ENCODE data around the gene SMPD2.

Gene SMPD2, protein sequence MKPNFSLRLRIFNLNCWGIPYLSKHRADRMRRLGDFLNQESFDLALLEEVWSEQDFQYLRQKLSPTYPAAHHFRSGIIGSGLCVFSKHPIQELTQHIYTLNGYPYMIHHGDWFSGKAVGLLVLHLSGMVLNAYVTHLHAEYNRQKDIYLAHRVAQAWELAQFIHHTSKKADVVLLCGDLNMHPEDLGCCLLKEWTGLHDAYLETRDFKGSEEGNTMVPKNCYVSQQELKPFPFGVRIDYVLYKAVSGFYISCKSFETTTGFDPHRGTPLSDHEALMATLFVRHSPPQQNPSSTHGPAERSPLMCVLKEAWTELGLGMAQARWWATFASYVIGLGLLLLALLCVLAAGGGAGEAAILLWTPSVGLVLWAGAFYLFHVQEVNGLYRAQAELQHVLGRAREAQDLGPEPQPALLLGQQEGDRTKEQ

DNA sequence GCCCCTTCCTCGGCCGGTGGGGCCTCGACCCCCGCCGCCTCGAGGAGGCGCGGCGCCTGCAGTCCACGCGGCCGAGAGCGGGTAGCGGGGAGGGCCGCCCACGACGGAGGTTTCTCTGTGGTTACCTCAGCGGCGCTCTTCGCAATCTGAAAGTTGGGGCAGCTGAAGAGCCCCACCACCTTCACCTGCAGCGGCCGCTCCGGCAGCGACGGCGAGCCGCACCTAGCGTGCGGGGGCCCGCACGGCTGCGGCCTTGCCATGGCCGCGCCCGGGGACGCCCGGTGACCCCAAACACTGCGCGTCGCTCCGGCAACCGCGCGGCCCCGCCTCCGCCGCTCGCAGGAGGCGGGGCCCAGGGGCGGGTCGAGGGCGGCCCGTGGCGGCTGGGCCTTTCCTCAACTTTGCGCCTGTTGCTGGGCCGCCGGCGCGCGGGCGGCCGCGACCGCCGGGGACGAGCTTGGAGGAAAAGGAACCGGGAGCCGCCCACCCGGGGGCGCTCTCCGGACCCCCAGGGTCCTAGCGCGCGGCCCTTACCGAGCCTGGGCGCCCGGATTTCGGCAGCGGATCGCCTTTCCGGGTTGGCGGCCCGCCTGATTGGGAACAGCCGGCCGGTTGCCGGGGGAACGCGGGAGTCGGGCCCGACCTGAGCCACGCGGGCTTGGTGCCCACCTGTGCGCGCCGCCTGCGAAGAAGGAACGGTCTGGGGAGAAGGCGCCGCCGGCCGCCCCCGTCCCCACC lies at the start of gene SMPD2, which contains the start of gene PPIL6:
TSS of gene SMPD2 (plus strand) at position 394 of the 738 bp plus-strand sequence. CDS start 398 bp downstream, outside the sequence.
TSS of gene PPIL6 (minus strand) at position 298 of the 738 bp plus-strand sequence. CDS start at position 260, 38 bp downstream.
- DNase-seq (ENCODE audit: low read depth), result peak; percentile 57

DNA sequence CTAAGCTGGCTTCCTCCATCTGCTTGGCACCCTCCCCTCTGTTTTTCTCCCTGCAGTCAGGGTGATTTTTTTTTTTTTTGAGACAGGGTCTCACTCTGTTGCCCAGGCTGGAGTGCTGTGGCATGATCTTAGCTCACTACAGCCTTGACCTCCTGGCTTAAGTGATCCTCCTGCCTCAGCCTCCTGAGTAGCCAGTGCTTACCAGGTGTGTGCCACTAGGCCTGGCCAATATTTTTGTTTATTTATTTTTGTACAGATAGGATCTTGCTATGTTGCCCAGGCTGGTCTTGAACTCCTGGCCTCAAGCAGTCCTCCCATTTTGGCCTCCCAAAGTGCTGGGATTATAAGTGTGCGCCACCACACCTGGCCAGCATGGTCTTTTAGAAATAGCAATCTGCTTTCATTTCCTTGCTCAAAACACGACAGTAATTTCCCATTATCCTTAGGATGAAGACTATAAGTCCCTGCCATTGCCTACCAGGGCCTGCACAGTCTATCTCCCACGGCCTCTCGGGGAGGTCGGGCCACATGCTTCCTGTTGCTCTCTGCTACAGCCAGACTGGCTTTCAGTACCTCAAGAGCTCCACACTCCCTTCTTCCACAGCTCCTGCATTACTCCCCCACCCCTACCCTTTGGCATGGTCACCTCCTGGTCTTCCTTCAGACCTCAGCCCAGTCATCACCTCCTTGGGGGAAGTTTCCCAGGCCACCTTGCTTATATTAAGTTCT lies 47.2 kb upstream of the SMPD2 start:
- no peak for DNase-seq (ENCODE audit: low read depth)

DNA sequence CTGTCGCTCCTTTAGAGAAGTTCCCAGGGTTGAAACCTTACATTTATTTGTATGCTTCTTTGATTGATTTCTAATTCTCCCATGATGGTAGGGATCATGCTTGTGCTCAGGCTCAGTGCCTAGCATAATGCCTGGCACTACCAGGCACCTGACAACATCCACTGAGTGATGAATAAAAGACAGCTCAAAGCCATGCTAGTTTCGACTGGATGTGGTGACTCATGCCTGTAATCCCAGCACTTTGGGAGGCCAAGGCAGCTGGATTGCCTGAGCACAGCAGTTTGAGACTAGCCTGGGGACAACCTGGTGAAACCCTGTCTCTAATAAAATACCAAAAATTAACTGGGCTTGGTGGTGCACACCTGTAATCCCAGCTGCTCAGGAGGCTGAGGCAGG lies 46.6 kb upstream of the SMPD2 start:
- no peak for DNase-seq (ENCODE audit: low read depth)

DNA sequence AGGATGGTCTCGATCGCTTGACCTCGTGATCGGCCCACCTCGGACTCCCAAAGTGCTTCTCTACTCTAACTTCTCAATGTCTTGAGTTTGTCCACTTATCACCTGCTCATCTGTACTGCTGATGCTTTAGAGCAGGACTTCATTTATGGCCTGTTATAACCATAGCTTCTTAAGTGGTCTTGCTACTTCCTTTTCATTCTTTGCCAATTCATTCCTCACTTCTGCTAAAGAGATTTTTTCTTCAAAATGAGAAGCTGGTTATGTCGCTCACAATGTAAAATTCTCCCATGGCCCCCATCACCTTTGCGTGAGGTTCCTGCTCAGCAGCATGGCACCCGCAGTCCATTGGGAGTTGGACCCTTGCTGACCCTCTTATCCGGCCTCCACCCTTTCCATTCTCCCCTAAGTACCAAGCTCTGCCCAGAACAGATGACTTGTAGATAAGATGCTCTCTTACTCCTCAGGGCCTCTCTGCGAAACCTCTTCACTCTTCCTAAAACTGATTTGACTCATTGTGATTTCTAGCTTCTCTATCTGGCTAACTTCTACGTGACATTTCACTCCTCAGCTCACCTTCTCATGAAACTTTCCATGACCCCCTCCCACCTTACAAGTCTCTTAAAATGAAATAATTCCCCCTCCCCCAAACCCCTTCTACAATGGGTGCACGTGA lies 44.3 kb upstream of the SMPD2 start:
- DNase-seq (ENCODE audit: low read depth), result no peak

DNA sequence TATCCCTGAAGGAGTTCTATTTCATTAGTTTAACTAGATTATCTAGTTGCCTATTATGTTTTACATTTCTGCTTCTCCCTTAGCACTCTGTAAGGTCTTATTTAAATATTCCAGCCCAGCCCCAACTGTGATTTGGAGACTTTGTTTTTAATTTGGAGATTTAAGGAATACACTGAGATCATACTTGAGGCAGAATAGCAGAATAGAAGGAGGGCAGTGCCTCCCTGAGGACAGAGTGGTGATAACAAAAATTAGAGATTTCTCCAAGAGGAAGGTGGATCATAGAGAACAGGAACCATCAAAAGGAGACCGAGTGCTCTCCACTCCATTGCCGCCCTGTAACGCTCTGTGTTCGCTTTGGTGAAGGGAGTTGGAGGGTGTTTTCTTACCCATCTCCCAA lies 43.5 kb upstream of the SMPD2 start:
- no peak for DNase-seq (ENCODE audit: low read depth)

DNA sequence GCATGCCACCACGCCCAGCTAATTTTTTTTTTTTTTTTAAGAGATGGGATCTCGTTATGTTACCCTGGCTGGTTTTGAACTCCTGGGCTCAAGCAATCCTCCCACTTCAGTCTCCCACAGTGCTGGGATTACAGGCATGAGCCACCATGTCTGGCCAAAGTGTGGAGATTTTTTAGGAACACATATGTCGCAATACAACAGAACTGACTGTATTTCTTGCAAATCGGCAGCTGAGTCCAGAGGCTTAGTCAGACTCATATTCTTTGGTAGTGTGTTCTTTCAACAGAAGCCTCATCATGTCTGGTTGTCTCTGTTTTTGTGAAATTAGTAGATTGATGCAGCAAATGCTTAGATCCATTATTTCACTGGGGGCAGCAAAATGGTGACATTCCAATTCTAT lies 34.3 kb upstream of the SMPD2 start:
- no peak for DNase-seq (ENCODE audit: low read depth)

DNA sequence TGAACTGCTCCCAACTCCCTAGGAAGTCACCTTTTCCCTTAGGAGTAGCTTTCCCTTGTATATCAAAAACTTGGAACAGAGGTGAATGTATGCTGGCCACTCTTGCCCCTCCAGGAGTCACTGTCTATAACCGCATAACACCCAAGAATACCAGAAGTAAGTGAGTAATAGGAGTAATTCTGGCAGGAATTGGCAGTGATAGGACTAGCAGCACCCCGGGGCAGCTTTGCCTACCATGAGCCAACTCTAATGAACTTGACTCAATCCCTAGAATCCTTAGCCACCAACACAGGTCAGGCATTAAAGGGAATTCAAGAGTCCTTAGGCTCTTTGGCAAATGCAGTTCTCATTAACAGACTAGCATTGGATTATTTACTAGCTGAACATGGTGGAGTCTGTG lies 29.5 kb upstream of the SMPD2 start:
- DNase-seq (ENCODE audit: low read depth), result no peak

DNA sequence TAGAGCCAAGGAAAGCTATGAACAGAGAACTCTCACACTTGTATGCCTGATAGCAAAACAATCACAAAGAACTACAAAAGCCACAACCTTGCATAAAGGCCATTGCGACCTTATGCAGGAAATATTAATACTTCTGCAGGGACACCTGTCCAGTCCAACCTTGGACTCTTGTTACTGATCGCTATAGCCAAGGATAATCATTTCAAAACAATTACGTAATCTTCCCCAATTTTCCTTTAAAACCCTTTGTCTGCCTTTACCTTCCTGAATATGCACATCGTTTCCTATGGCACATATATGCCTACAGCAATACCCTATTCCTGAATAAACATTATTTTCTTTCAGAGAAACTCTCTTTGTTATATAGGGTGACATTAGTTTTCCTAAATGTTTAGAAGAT lies 22.9 kb upstream of the SMPD2 start:
- no peak for DNase-seq (ENCODE audit: low read depth)

DNA sequence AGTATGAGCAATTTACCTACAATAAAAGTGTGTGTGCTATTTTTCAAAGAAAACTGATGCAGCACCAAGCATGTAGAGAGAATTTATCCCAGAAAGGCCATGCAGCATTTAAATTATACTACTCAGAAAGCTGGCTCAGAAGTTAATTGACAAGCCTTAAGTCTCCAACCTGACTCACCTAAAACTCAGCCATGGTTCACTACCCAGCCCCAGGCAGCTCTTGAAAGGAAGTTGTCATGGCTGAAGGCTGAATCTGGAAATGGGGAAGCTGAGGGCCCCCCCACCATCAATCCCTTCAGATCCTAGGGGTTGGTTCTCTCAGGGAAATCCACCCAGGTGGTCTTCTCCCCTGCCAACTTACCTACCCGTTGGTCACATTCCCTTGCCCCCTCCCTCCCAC lies 19.8 kb upstream of the SMPD2 start:
- no peak for DNase-seq (ENCODE audit: low read depth)

DNA sequence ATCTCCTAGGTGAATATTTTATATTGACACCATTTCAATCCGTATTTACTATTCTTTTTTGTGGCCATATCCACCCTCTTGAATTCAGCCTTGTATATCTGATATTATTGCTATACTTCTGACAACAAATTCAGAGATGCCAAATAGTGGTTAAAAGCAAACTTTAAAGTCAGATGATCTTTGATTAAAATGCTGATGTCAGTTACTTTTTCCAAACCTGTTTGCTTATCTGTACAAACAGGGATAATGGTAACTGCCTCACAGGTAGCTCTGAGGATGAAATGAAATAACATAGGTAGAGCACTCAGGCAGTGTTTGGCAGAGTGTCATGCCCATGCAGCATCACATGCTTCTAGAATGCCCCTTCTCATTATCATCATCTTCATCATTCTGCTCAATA lies 19.3 kb upstream of the SMPD2 start:
- no peak for DNase-seq (ENCODE audit: low read depth)

DNA sequence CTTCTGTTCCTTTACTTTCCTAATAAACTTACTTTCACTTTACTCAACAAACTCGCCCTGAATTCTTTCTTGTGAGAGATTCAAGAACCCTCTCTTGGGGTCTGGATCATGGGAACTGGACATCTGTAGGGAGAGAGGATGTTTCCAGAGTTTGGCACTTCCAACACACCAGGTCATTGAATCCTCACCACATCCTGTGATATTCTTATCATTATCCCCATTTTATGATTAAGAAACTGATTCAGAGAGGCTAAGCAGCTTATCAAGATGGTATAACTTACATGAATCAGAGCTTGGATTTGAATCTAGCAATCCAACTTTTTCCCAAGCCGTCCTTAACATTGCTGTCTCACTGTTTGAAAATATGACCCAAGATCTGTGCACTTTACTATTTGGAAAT lies 15.6 kb upstream of the SMPD2 start:
- DNase-seq (ENCODE audit: low read depth), result no peak

DNA sequence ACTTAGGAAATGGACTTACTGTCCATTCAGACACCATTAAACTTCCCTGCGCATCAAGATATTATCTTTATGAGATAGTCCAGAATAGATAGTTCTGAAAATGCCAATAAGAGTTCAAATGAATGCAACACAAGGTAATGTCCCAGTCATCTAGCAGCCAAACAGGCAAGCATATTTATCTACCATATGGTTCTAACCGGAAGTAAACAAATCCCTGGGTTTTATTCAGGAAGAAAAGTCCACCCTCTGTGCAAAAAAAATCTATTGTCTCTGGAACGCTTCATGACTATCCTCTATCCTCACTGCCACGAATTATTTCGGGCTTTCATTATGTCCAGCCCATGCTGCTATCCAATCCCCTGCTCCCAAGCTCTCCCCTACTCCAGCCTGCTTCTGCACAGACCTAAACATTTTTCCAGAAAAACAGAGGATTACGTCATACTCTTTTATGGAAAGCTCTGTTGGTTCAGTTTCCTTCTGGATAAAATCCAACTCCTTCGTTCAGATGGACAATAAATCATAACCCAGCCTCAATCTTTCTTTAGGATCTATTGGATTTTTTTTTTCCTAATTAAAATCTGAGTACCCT lies 11.5 kb upstream of the SMPD2 start:
- DNase-seq (ENCODE audit: low read depth), result no peak

DNA sequence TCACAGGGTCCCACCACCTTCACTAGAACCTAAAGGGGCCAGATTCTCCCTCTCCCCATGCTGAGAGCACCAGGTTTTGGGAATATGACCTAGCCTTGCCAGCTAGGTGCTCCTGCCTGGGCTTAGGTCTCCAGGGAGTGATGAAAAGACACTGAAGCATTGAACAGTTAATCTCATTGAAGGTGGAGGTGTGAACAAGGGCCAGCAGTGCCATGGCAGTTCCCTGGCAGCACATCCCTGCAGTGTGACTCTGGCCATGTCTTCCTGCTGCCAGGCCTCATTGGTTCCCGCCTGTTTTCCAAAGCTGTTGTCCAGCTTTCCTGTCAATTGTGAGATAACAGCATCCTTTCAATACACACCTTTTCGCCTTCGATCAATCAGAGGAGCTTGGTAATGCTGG lies 11.0 kb upstream of the SMPD2 start:
- DNase-seq (ENCODE audit: low read depth), result no peak

DNA sequence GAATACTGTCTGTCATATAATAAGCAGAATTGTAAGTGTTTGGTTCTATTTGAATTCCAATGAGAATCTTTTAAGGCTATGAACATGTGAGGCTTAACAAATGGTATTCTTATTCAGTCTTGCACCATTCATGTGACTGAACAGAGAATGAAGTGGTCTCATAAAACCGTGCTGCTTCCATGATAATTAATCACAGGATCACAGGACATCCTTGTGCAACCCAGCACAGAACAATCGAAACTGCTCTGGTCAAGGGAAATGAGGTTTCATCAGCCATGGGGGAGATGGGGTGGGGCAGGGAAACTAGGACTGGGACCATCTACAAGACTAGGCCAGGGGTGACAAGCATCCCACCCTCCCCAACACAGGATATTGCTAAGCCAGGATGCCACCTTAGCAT lies 6.1 kb upstream of the SMPD2 start:
- no peak for DNase-seq (ENCODE audit: low read depth)

DNA sequence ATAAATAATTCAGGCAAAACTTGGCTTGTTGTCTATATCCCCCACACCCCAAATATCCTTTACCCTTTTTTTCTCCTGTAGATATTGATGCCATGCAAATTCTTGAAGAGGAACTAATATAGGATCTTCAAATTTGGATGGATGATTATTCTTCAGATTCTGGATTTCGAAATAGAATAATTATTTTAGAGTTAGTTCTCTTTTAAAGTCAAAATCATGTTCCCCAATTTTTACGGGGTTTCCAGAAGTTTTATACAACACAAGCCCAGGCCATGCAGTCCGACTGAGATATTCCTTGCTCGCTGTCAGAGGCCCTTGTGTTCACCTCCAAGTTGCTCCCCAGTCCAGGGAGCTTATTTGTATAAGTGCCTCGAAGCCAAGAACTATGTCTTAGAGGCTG lies 4.5 kb upstream of the SMPD2 start:
- DNase-seq (ENCODE audit: low read depth), result no peak

DNA sequence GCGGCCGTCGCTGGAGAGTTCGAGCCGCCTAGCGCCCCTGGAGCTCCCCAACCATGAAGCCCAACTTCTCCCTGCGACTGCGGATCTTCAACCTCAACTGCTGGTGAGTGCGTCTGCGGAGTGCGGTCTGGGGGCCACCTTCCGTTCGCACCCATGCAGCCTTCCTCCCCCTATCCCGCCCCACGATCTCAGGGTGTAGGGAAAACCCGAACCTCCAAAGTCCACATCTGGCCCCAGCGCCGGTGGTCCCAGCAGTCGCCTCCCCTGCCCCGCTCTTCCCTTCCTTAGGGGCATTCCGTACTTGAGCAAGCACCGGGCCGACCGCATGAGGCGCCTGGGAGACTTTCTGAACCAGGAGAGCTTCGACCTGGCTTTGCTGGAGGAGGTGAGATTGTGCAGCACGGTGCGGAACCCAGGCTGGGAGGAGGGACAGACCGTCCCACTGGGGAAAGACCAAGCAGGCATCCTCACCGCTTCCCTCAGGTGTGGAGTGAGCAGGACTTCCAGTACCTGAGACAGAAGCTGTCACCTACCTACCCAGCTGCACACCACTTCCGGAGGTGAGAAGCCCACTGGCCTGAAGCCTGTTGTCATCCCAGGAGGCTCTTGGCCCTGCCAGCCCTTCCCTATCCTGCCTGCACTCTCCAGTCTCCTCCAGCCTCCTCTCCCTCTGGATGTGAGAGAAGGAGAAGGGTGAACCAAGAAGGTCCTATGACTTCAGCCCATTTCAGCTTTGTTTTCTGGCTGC lies 719 bp downstream of the SMPD2 start:
- no peak for DNase-seq (ENCODE audit: low read depth)

DNA sequence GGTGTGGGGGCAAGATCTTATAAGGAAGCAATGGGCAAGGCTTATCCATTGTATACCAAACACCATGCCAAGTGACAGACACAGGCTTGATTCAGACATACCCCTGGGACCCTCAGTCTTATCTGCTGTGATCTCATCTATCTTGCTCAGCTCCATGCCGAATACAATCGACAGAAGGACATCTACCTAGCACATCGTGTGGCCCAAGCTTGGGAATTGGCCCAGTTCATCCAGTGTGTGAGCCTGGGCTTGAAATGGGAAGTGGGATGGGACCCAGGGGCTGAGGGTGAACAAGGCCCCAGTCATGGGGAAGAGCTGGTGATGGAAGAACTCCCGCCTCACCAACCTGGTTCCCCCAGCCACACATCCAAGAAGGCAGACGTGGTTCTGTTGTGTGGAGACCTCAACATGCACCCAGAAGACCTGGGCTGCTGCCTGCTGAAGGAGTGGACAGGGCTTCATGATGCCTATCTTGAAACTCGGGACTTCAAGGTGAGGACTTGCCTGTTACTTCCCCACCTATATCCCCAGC lies 1.9 kb downstream of the SMPD2 start:
- DNase-seq (ENCODE audit: low read depth), result no peak

DNA sequence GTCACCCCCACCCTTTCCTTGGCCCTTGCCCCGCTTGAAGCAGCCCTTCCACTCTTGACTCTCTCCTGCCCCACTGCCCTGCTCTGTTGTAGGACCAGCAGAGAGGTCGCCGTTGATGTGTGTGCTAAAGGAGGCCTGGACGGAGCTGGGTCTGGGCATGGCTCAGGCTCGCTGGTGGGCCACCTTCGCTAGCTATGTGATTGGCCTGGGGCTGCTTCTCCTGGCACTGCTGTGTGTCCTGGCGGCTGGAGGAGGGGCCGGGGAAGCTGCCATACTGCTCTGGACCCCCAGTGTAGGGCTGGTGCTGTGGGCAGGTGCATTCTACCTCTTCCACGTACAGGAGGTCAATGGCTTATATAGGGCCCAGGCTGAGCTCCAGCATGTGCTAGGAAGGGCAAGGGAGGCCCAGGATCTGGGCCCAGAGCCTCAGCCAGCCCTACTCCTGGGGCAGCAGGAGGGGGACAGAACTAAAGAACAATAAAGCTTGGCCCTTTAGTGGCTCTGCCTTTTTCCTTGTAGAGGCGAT lies 3.0 kb downstream of the SMPD2 start:
- DNase-seq (ENCODE audit: low read depth), result no peak

DNA sequence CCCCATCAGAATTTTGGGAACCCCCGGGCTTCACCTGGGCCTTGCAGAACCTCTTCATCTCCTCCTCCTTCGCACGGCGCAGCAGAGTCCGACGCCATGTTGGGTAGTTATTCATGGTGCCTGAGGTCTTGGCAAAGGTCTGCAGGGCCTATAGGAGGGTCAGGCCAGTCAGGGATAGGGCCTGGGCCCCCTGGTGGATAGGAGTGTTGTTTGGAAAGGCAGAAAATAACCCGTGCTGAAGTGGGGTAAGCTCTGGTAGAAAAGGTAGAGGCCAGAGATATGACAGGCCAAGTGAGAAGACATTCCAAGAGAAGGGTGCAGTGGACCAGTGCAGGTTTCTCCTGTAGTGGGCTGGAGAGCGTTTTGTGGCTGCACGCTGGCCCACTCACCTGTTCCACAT lies 4.9 kb downstream of the SMPD2 start:
- DNase-seq (ENCODE audit: low read depth), result no peak

DNA sequence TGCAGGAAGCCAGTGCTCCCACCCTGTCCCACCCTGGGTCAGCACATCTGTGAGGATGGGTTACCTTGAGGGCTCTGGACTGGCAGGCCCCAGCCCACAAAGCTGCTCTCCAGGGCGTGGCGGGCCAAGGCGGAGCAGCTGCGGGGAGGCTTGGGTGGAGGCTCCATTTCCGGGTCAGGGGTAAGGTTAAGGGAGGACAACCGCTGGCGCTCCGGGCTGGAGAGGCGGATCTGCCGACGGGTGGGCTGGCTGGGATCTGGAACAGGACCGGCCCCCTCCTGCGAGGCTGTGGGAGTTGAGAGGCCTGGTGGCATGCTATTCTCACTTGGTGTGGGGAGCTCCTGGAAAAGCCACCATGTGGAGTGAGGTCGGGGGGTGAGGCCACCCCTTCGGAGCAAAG lies 5.5 kb downstream of the SMPD2 start:
- DNase-seq (ENCODE audit: low read depth), result no peak

DNA sequence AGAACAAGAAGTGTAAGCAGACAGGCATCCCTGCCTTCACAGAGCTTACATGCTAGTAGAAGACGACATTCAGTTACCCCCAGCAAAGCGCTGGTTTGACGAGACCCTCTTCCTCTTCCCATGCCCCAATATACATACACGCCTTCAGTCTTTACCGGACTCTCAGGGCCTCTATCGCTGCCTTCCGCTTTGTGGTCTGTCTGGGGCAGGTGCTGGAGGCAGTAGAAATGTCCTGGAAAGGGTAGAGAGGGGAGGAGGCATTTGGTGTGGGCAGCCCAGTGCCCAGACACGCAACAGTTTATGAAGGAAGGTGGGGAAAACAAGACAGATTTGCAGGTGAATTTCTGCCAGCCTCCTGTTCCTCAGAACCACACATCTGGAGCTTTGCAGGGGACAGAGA lies 6.0 kb downstream of the SMPD2 start:
- no peak for DNase-seq (ENCODE audit: low read depth)
